Pancreas (tissue), 10 donors: ENCODE results near the gene SOX18. TPM values are rescaled to one million over a fixed set of nuclear protein-coding genes. Genes with fewer than 3 reads are reported as not detected.
"Not testable (repeated sequence)": the region's sequence is repeated elsewhere in the genome, so short reads cannot be mapped to it uniquely, and the experiment has no call there.

ENCODE experiments used
- ATAC-seq, 4 donors: fragments of 200-7000 bp; cut with Tn5 transposase; one replicate each; pipeline versions ENCODE4 v1.8.0 to v1.9.1; 2020; ENCODE audit warnings: mild to moderate bottlenecking in 4 of 4, moderate library complexity in 4 of 4
- DNase-seq, 6 donors: peaks; one replicate each; pipeline ENCODE4 v3.0.0-alpha.2; 2020
- FAIRE-seq: peaks from 2 replicates; lab custom pipeline; 2012; peaks lifted over from hg19 to GRCh38; lab: Jason Lieb, UNC
- H3K27ac ChIP-seq, 4 donors: fragments of 200-600 bp; sonication (generic); 1 replicate in 3 of 4; 2 replicates in 1 of 4; pipeline versions ENCODE4 v1.5.0 to v1.8.0; 2020
- H3K27me3 ChIP-seq, 4 donors: fragments of 200-600 bp; one replicate each; pipeline ENCODE4 v1.8.0; 2021
- H3K36me3 ChIP-seq, 3 donors: fragments of 200-600 bp; sonication (generic) in 1 of 3; one replicate each; pipeline versions ENCODE4 v1.5.0 to v1.8.0; 2020 to 2021
- H3K4me1 ChIP-seq, 3 donors: fragments of 200-600 bp; one replicate each; pipeline ENCODE4 v1.8.0; 2021
- H3K4me3 ChIP-seq, 4 donors: fragments of 200-600 bp; sonication (generic) in 2 of 4; one replicate each; pipeline versions ENCODE4 v1.5.0 to v1.8.0; 2020 to 2021
- H3K9me3 ChIP-seq, 4 donors: fragments of 200-600 bp; one replicate each; pipeline ENCODE4 v1.8.0; 2021
- WGBS, 2 donors: extraction: QIAGEN DNeasy Blood & Tissue Kit; methylation state at CpG; one replicate each; pipeline ENCODE4 v1.1.7; 2013; 5-methylcytosine and 5-hydroxymethylcytosine counted together
- intact Hi-C, 3 donors: fragments of 100-400 bp; cut with DNase I; formaldehyde crosslinking; loops; one replicate each; pipeline versions ENCODE4 v1.11.1 to v1.14.2; 2022
- polyA plus RNA-seq, 2 donors: library from polyadenylated mRNA; stranded (reverse); fragments of 200-250 nt; gene quantifications; one replicate each; pipeline ENCODE4 v1.2.3, GENCODE V29; 2013
- total RNA-seq, 6 donors: library from RNA; stranded (reverse); fragmentation: NEBNext Ultra II Directional in 4 of 6; extraction: Animal tissue kit (Norgen Biotek cat#: 25700) in 4 of 6; gene quantifications; one replicate each; pipeline versions ENCODE4 v1.2.1 to v1.2.4, GENCODE V29; 2021 to 2023
- TF ChIP-seq, protein P1 (sequence below), 4 donors: fragments of 200-600 bp; sonication (generic) in 3 of 4; IDR thresholded peaks; one replicate each; pipeline versions ENCODE4 v1.5.0 to v1.8.0; 2021; ENCODE audit warnings: antibody characterized with exemption in 4 of 4
- donor health status: healthy with polysubstance abuse.
- donor health status: DM: no; HTN: no; CAD: no; lungs with moderate emphysema.
- donor health status: DM: no; HTN: no; CAD: no.
- donor health status: control.
- donor health status: control.
- donor health status: Bipolar disorder and iron deficiency.
- donor health status: DM: yes; HTN: yes; CAD: no.
- donor health status: DM: no; HTN: no; CAD: no.
- donor health status: DM: no; HTN: no; CAD: no.
- donor health status: DM: yes; HTN: yes; CAD: no.

Gene SOX18
- total and polyA plus RNA-seq, 8 donors = 3.7 to 9.1 (median 6.0) TPM

DNA sequence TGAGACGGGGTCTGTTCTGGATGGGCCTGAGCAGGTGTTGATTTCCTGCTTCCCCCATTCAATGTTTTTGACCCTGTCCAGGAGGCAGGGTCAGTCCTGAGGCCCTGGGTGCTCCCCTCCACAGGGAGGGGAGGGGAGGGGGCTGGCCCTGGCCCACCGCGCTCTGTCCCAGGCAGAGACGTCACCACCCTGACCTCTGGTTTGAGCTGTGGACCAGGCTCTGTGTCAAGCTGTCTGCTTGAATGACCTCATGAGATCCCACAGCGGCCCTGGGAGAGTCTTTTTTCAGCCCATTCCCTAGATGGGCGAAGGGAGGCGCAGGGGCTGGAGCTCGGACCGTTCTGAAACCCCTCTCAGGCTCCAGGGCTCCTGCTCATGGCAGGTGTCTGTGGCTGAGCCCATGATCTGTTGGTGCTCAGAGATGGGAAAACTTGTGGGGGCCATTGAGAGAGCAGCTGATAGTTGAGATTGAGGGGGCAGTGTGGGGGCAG, 43.6 kb upstream of the SOX18 start:
- no peaks in the 10 kb centered on the region for H3K27me3 ChIP-seq
- H3K4me1 ChIP-seq = no peaks in the 10 kb centered on the region
- WGBS, 2 donors = 48 to 71% methylated on average over 9 of the region's 9 CpGs
- no peak overlapping the region for H3K4me3 ChIP-seq
- no peaks in the 10 kb centered on the region for H3K36me3 ChIP-seq
- no peak overlapping the region for H3K27ac ChIP-seq
- H3K9me3 ChIP-seq = no peaks in the 10 kb centered on the region
- DNase-seq (no peak), FAIRE-seq (no peak), ATAC-seq (no peak)
- TF ChIP-seq, protein P1, sequence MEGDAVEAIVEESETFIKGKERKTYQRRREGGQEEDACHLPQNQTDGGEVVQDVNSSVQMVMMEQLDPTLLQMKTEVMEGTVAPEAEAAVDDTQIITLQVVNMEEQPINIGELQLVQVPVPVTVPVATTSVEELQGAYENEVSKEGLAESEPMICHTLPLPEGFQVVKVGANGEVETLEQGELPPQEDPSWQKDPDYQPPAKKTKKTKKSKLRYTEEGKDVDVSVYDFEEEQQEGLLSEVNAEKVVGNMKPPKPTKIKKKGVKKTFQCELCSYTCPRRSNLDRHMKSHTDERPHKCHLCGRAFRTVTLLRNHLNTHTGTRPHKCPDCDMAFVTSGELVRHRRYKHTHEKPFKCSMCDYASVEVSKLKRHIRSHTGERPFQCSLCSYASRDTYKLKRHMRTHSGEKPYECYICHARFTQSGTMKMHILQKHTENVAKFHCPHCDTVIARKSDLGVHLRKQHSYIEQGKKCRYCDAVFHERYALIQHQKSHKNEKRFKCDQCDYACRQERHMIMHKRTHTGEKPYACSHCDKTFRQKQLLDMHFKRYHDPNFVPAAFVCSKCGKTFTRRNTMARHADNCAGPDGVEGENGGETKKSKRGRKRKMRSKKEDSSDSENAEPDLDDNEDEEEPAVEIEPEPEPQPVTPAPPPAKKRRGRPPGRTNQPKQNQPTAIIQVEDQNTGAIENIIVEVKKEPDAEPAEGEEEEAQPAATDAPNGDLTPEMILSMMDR (IDR thresholded peaks at IDR 0.05) = no peak
- intact Hi-C loops = no loop called here

DNA sequence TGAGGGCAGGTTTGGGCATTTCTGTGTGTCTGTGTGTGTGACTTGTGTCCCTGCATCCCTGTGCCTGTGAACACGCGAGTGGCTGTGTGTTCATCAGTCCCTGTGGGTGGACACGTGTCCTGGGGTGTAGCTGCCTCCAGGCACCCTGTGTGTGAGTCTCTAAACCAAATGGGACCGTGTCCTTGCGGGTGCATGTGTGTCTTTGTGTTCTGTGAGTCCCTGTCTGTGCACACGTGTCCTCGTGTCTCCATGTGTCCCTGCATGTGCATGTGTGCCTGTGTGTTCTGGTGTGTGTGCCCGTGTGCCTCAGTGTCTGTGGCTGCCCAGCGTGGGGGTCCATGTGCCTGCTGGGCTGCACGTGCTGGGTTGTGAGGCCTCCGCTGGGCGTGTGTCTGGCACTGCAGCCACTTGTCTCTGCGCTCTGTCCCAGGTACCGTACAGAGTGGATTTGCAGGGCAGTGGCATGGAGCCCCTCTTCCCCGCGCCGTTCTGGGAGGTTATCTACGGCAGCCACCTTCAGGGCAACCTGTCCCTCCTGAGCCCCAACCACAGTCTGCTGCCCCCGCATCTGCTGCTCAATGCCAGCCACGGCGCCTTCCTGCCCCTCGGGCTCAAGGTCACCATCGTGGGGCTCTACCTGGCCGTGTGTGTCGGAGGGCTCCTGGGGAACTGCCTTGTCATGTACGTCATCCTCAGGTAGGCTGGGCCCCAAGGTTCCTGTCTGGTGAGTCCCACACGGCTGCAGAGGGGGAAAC, 43.0 kb upstream of the SOX18 start:
- Histone ChIP-seq H3K27me3 (no peaks in the 10 kb centered on the region), H3K9me3 (no peaks in the 10 kb centered on the region), H3K27ac (no peak overlapping the region), H3K4me3 (no peak overlapping the region), H3K4me1 (no peaks in the 10 kb centered on the region), H3K36me3 (no peaks in the 10 kb centered on the region)
- intact Hi-C loops = no loop called here
- DNase-seq (no peak), FAIRE-seq (no peak), ATAC-seq (no peak)
- TF ChIP-seq, protein P1 (IDR thresholded peaks at IDR 0.05) = no peak
- WGBS, 2 donors = 39 to 52% methylated on average over 27 of the region's 27 CpGs

DNA sequence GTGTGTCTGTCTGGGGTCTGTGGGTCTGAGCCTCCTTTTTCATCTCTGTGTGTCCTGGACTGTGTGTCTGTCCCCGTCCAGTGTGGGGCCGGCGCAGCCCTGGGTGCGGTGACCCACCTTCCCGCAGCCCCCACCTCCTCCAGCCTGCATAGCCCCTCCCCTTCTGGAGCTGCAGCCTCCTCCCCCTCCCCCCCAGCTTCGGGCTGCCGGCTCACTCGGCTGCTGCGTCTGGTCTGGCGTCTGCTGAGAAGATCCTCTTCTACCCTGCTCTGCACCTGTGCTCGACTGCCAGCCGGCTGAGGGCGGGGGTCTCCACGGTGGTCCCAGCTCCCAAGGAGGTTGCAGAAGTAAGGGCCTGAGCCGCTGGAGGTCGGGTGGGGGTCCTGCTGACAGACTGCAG, 42.3 kb upstream of the SOX18 start:
- no peaks in the 10 kb centered on the region for H3K9me3 ChIP-seq
- 26 to 29% methylated on average over 16 of the region's 16 CpGs for whole genome bisulfite sequencing, 2 donors
- no peaks in the 10 kb centered on the region for H3K36me3 ChIP-seq
- no peak overlapping the region for H3K4me3 ChIP-seq
- TF ChIP-seq, protein P1 (IDR thresholded peaks at IDR 0.05) = no peak
- no peak for FAIRE-seq
- no peaks in the 10 kb centered on the region for H3K27me3 ChIP-seq
- no peak for DNase-seq
- intact Hi-C loops = no loop called here
- H3K27ac ChIP-seq = no peak overlapping the region
- H3K4me1 ChIP-seq = no peaks in the 10 kb centered on the region
- ATAC-seq = no peak

DNA sequence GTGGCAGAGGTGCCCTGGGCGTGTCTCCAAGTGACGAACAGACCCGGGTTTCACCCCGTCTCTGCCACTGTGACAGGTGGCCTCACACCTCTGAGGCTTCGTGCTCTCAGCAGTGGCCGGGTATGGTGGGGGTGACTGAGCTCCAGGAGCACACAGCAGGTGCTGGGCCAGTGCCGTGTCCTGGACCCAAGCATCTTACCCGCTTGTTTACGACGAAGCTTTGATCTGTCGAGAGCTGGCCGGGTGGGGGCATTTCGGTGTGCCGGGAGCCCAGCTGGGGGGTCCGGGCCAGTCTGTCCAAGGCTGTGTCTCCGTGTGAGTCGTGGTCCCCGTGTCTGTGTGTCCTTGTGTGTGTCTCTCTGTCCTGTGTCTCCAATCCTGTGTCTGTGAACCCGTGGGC, 41.9 kb upstream of the SOX18 start:
- FAIRE-seq (no peak), DNase-seq (no peak), ATAC-seq (no peak)
- Histone ChIP-seq H3K4me3 (no peak overlapping the region), H3K9me3 (no peaks in the 10 kb centered on the region), H3K27me3 (no peaks in the 10 kb centered on the region), H3K36me3 (no peaks in the 10 kb centered on the region), H3K27ac (no peak overlapping the region), H3K4me1 (no peaks in the 10 kb centered on the region)
- TF ChIP-seq, protein P1 (IDR thresholded peaks at IDR 0.05) = no peak
- WGBS, 2 donors = 63 to 77% methylated on average over 19 of the region's 19 CpGs
- intact Hi-C loops = no loop called here

DNA sequence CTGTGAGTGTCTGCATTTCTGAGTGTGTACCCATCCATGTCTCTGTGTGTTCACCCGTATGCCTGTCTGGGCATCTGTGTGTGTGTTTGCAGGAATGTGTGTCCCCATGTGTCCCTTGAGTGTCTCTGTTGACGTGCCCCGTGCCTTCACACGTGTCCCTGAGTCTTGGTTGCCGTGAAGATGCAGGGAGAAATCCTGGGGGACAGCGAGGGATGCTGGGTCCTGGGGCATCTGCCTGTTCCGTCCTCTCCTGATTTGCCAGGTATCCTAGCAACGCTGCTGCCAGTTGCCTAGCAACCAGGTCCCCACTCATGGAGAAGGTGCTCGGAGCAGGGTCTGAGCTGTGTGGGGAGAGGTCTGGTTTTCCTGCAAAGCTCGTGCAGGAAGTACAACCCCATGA, 40.7 kb upstream of the SOX18 start:
- Histone ChIP-seq H3K27ac (no peak overlapping the region), H3K4me3 (no peak overlapping the region), H3K36me3 (no peaks in the 10 kb centered on the region), H3K27me3 (no peaks in the 10 kb centered on the region), H3K9me3 (no peaks in the 10 kb centered on the region), H3K4me1 (no peaks in the 10 kb centered on the region)
- DNase-seq = no peak
- intact Hi-C loops = no loop called here
- no peak for ATAC-seq
- TF ChIP-seq, protein P1 (IDR thresholded peaks at IDR 0.05) = no peak
- 54 to 58% methylated on average over 10 of the region's 10 CpGs for WGBS, 2 donors
- no peak for FAIRE-seq

DNA sequence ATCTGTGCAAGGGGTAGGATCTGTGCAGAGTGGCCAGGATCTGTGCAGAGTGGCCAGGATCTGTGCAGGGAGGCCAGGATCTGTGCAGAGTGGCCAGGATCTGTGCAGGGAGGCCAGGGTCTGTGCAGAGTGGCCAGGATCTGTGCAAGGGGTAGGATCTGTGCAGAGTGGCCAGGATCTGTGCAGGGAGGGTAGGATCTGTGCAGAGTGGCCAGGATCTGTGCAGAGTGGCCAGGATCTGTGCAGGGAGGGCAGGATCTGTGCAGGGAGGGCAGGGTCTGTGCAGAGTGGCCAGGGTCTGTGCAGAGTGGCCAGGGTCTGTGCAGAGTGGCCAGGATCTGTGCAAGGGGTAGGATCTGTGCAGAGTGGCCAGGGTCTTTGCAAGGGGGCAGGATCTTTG, 39.1 kb upstream of the SOX18 start:
- H3K9me3 ChIP-seq, FAIRE-seq, H3K4me1 ChIP-seq, H3K4me3 ChIP-seq, H3K27ac ChIP-seq, H3K27me3 ChIP-seq, intact Hi-C loops, ATAC-seq, DNase-seq, H3K36me3 ChIP-seq: not testable (repeated sequence)

DNA sequence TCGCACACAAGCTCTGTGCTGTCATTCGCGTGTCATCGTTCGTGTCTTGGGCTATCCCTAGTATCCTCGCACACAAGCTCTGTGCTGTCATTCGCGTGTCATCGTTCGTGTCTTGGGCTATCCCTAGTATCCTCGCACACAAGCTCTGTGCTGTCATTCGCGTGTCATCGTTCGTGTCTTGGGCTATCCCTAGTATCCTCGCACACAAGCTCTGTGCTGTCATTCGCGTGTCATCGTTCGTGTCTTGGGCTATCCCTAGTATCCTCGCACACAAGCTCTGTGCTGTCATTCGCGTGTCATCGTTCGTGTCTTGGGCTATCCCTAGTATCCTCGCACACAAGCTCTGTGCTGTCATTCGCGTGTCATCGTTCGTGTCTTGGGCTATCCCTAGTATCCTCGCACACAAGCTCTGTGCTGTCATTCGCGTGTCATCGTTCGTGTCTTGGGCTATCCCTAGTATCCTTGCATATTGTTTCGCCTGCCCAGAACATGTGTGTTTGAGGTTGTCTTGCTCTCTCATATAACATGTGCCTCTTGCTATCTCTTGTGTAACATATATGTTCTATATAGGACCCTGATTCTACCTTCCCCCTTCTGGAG, 37.9 kb upstream of the SOX18 start:
- 84 to 88% methylated on average over 6 of the region's 36 CpGs for WGBS, 2 donors
- DNase-seq, H3K9me3 ChIP-seq, H3K36me3 ChIP-seq, intact Hi-C loops, FAIRE-seq, H3K27ac ChIP-seq, H3K27me3 ChIP-seq, H3K4me1 ChIP-seq, ATAC-seq, H3K4me3 ChIP-seq: not testable (repeated sequence)
